HepG2 (cell line): ENCODE measurements around the gene DNAH9. TPM values are rescaled to one million over a fixed set of nuclear protein-coding genes. Genes with fewer than 3 reads are reported as not detected.
A peak's percentile ranks its signal among the peaks of the same experiment; 100 is the strongest.

Experiments
- CERS6 ChIP-seq: sonication (generic); formaldehyde crosslinking; IDR thresholded peaks from 2 replicates; pipeline ENCODE4 v1.5.0; 2020; ENCODE audit warnings: missing genetic modification reagents
- HCFC1 ChIP-seq: fragments of 150-350 bp; IDR thresholded peaks from 2 replicates; pipeline ENCODE4 v1.6.1; 2014; ENCODE audit warnings: low read depth, low read length
- HDAC1 ChIP-seq: sonication (generic); formaldehyde crosslinking; IDR thresholded peaks from 2 replicates; pipeline ENCODE4 v1.5.1; 2020; ENCODE audit warnings: mild to moderate bottlenecking, missing genetic modification reagents
- HOXA5 ChIP-seq: sonication (generic); formaldehyde crosslinking; IDR thresholded peaks from 2 replicates; pipeline ENCODE4 v1.4.0; 2020; ENCODE audit warnings: missing genetic modification reagents
- IKZF5 ChIP-seq: IDR thresholded peaks from 2 replicates; pipeline ENCODE4 v1.6.1; 2018; ENCODE audit warnings: missing genetic modification reagents, mild to moderate bottlenecking, missing compliant biosample characterization
- NFE2L1 ChIP-seq: sonication (generic); formaldehyde crosslinking; IDR thresholded peaks from 2 replicates; pipeline ENCODE4 v1.4.0; 2020; ENCODE audit warnings: missing genetic modification reagents, mild to moderate bottlenecking, borderline replicate concordance
- NR1H2 ChIP-seq: sonication (generic); formaldehyde crosslinking; IDR thresholded peaks from 2 replicates; pipeline ENCODE4 v1.8.1; 2022; ENCODE audit warnings: low read depth, missing genetic modification reagents, borderline replicate concordance
- RNF219 ChIP-seq: sonication (generic); formaldehyde crosslinking; IDR thresholded peaks from 2 replicates; pipeline ENCODE4 v1.5.0; 2020; ENCODE audit warnings: mild to moderate bottlenecking, missing genetic modification reagents
- SMARCE1 ChIP-seq: fragments of 450-650 bp; IDR thresholded peaks from 2 replicates; pipeline ENCODE4 v1.6.1; 2017; ENCODE audit warnings: borderline replicate concordance
- ZBTB10 ChIP-seq: sonication (generic); formaldehyde crosslinking; IDR thresholded peaks from 2 replicates; pipeline ENCODE4 v1.4.0; 2020; ENCODE audit warnings: missing genetic modification reagents, borderline replicate concordance
- ZBTB7A ChIP-seq: sonication (generic); formaldehyde crosslinking; IDR thresholded peaks from 2 replicates; pipeline ENCODE4 v1.8.0; 2022; ENCODE audit warnings: mild to moderate bottlenecking, missing genetic modification reagents
- ZNF337 ChIP-seq: sonication (generic); formaldehyde crosslinking; IDR thresholded peaks from 2 replicates; pipeline ENCODE4 v1.5.1; 2020; ENCODE audit warnings: missing genetic modification reagents, low read depth, mild to moderate bottlenecking, borderline replicate concordance
- ZNF431 ChIP-seq: sonication (generic); formaldehyde crosslinking; IDR thresholded peaks from 2 replicates; pipeline ENCODE4 v1.9.0; 2022; ENCODE audit warnings: missing genetic modification reagents, low read depth, mild to moderate bottlenecking, borderline replicate concordance
- ZNF781 ChIP-seq: sonication (generic); formaldehyde crosslinking; IDR thresholded peaks from 2 replicates; pipeline ENCODE4 v1.5.1; 2020; ENCODE audit warnings: borderline replicate concordance, mild to moderate bottlenecking, missing genetic modification reagents; ENCODE audit errors: not compliant biosample characterization
- ZUFSP ChIP-seq: sonication (generic); formaldehyde crosslinking; IDR thresholded peaks from 2 replicates; pipeline ENCODE4 v1.9.0; 2021; ENCODE audit warnings: missing genetic modification reagents, mild to moderate bottlenecking, borderline replicate concordance
- polyA plus RNA-seq, 8 experiments: library from polyadenylated mRNA; depleted of rRNA in 3 of 8; stranded (reverse) in 7 of 8; unstranded in 1 of 8; fragments of >200 nt; fragmentation: Illumina TruSeq in 4 of 8; extraction: Trizol in 4 of 8; gene quantifications; 2 replicates each; pipeline versions ENCODE4 v1.2.1 to v1.2.3, GENCODE V29; 2011 to 2016; ENCODE audit warnings: low read depth in 4 of 8, missing spikeins in 1 of 8, mixed read lengths in 1 of 8; ENCODE audit not compliant: insufficient read depth in 1 of 8
- total RNA-seq, 5 experiments: library from RNA; depleted of rRNA; stranded (reverse); fragments of >200 nt; fragmentation: Illumina TruSeq; extraction: Trizol; gene quantifications; 2 replicates each; pipeline ENCODE4 v1.2.3, GENCODE V29; 2016; ENCODE audit warnings: low read depth in 1 of 5

The DNAH9 gene
- total and polyA plus RNA-seq, 2 of the 13 experiments (the other 11 are each of a cell fraction or from before 2014, with no cell fraction given) = not detected

GRCh38 chr17:11997147-11997971 is 399.1 kb downstream of the DNAH9 start, which contains the start of gene ZNF18 (continued):
- peak; percentile 77; the same call in 1 of the 2 replicates for TF ChIP-seq HDAC1 (CRISPR knock-in tag)
- no peak for TF ChIP-seq SMARCE1
- TF ChIP-seq CERS6 (CRISPR knock-in tag) = no peak
- TF ChIP-seq ZNF337 = no peak
- no peak for TF ChIP-seq NFE2L1 (CRISPR knock-in tag)
- TF ChIP-seq ZUFSP = no peak
- peak; percentile 49 for TF ChIP-seq IKZF5 (CRISPR knock-in tag)
- peak; percentile 36; the same call in 1 of the 2 replicates for TF ChIP-seq HOXA5 (CRISPR knock-in tag)
- peak; percentile 83; the same call in 1 of the 2 replicates for TF ChIP-seq ZNF431 (CRISPR knock-in tag)
- no peak for TF ChIP-seq RNF219
- no peak for TF ChIP-seq ZBTB7A
- no peak for TF ChIP-seq NR1H2 (CRISPR knock-in tag)
- no peak for TF ChIP-seq ZNF781
- no peak; the same call in 1 of the 2 replicates for TF ChIP-seq HCFC1
- peak; percentile 95 for TF ChIP-seq ZBTB10
